A673 (cell line): ENCODE measurements around the gene PALD1.

Source experiments
- EZH2 ChIP-seq: fragments of 200-600 bp; sonication (generic); IDR thresholded peaks from 2 replicates; pipeline ENCODE4 v1.6.1; 2017; ENCODE audit warnings: borderline replicate concordance, low read depth, mild to moderate bottlenecking, mixed read lengths, antibody characterized with exemption, low read length; ENCODE audit not compliant: poor library complexity, severe bottlenecking
- TF ChIP-seq, protein P1 (sequence below): fragments of 300-800, 200-600 bp; sonication (generic); conservative IDR thresholded peaks from 2 replicates; pipeline ENCODE4 v1.5.1; 2017; ENCODE audit warnings: low read depth, mild to moderate bottlenecking, antibody characterized with exemption, low read length, moderate library complexity, mixed read lengths

DNA sequence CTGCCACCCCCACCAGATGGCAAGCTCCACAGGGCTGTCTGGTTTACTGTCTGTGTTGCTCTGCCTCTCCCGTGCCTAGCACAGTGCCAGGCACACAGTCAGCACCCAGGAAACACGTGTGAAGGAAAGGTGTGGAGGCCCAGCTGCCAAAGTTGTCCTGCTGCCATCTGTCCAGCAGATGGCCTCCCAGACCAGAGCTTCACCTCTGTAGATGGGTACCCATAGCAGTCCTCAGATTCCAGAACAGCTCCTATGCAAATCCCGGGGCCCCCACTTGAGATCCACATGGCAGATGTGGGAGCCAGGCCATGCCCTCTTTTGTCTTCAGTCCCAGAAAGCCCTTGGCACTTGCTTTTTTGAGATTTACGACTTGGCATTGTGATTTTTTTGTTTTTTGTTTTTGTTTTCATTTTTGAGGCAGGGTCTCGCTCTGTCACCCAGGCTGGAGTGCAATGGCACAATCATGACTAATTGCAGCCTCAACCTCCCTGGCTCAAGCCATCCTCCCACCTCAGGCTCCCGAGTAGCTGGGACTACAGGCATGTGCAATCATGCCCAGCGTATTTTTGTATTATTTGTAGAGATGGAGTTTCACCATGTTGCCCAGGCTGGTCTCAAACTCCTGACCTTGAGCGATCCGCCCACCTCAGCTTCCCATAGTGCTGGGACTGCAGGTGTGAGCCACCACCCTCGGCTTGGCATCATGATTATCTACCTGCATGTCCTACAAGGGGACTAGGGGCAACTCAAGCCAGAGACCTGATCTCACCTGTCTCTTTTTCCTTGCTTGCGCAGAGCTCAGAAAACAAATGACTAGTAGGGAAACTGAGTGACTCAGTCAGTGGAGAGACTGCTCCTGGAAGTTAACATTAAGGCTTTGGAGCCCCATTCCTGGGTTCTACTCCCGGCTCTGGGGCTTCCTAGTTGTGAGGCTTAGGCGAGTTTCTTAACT lies 16.9 kb upstream of the PALD1 start:
- TF ChIP-seq, protein P1, sequence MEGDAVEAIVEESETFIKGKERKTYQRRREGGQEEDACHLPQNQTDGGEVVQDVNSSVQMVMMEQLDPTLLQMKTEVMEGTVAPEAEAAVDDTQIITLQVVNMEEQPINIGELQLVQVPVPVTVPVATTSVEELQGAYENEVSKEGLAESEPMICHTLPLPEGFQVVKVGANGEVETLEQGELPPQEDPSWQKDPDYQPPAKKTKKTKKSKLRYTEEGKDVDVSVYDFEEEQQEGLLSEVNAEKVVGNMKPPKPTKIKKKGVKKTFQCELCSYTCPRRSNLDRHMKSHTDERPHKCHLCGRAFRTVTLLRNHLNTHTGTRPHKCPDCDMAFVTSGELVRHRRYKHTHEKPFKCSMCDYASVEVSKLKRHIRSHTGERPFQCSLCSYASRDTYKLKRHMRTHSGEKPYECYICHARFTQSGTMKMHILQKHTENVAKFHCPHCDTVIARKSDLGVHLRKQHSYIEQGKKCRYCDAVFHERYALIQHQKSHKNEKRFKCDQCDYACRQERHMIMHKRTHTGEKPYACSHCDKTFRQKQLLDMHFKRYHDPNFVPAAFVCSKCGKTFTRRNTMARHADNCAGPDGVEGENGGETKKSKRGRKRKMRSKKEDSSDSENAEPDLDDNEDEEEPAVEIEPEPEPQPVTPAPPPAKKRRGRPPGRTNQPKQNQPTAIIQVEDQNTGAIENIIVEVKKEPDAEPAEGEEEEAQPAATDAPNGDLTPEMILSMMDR = peak; percentile 71
- TF ChIP-seq EZH2 = no peak
